Activated CD8-positive, alpha-beta memory T cell treated with anti-CD3 and anti-CD28 coated beads for 1 hour (primary cell): ENCODE measurements around the gene STAT4.
"Not testable (repeated sequence)": the region's sequence is repeated elsewhere in the genome, so short reads cannot be mapped to it uniquely, and the experiment has no call there.

Source experiments
- DNase-seq, 2 donors: peaks; one replicate each; pipeline ENCODE4 v3.0.0-alpha.2; 2020; ENCODE audit warnings: low read depth in 1 of 2; ENCODE audit errors: extremely low read depth in 1 of 2

Gene STAT4

GRCh38 chr2:191001624-191002023, 149.2 kb downstream of the STAT4 start:
- no peak for DNase-seq

DNA sequence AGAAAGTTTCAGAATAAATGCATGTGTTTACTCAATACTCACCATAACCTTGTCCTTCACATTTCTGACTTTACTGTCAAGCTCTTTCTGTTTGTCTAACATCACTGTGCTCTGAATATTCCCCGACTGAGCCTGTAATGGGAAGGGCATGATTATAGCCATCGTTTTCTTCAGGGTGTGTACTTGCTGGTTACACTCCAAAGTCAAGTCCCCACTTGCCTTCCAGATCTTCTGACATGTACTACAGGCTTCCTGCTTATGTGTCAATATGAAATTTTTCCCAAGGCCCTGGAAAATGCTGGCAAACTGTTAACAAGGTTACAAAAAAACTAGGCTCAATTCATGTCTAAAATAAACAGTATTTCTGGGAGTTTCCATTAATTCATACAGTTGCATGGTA, 149.8 kb downstream of the STAT4 start:
- no peak for DNase-seq

- DNase-seq: no peak
These were observed 150.7 kb downstream of the STAT4 start for GRCh38 chr2:190999949-191000665.

- DNase-seq: no peak
These were observed 151.7 kb downstream of the STAT4 start for GRCh38 chr2:190999058-190999457.

DNA sequence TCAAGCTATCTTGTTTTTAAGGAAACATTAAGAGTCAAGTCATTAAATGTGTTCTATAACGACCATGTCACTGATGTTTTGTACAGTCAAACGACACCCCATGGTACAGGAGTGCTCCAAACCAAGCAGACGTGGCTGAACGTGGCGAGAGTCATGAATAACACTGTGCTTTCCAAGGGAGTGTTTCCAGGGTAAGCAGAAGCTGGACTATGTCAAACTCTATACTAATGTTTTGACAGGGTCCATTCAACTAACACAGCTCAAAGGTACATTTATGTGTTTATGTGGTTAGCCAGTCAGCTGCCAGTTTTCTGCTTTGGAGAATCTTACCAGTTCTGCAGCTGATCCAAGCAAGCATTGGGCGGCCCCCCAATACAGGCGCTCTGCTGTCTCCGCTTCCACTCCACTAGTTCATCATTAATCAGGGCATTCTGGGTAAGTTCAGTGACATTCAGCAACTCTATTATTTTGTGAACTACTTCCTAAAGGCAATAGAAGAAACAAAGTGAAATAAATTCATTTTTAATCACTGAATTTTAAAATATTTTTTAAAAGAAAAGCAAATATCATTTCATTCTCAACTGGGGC, 153.2 kb downstream of the STAT4 start:
- DNase-seq: no peak

- DNase-seq: no peak
These were observed 153.8 kb downstream of the STAT4 start for GRCh38 chr2:190996947-190997346.

DNA sequence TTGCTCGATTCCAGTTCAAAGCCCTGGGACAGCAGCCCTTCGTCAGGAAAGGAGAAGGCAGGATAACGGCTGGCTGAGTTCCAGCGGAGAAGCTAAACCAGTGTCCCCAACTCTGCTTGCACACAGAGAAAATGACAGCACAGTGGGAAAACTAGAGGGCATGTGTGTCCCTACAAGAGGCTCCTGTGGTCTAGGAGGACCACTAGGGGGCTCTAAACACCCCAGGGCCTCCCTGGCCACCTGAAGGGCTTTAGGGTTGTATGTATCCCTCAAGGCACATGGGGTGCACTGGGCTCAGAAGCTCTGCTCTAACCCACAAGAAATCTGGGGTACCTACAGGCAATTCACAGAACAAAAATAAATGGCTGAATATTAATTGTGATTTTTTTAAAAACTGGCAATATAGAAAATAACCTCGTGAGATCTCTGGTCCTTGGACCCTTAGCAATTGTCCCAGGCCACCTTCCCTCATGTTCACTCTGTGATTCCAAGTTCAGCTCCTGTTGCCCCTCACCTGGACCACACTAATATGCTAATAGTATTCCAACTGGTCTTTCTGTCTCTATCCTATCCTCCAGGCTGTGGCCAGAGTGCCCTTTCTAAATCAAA, 154.4 kb downstream of the STAT4 start:
- no peak for DNase-seq

DNA sequence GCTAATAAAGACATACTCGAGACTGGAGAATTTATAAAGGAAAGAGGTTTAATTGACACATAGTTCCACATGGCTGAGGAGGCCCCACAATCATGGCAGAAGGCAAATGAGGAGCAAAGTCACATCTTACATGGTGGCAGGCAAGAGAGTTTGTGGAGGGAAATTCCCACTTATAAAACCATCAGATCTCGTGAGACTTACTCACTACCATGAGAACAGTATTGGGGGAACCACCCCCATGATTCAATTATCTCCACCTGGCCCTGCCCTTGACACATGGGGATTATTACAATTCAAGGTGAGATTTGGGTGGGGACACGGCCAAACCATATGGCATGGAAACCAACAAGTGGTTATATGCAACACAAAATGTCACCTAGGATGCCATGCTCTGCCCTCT, 155.5 kb downstream of the STAT4 start:
- not testable (repeated sequence) for DNase-seq

DNA sequence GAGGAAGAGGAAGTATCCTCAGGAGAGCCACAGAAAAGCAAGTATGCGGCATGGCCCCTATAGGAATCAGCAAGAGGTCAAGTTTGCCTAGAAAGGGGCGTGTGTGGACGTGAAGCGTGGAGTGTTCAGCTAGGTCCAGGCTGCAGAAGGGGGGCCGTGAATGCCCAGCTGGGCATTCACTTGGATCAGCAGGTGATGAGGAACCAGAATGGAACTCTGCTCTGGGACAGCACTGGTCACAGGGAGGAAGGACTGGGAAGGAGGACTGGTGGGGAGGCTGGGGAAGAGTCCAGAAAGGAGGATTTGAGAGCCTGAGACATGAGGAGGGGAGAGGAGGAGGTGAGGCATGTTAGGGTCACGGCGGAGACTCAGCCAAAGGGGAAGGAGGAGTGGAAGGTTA, 156.6 kb downstream of the STAT4 start:
- no peak for DNase-seq

DNA sequence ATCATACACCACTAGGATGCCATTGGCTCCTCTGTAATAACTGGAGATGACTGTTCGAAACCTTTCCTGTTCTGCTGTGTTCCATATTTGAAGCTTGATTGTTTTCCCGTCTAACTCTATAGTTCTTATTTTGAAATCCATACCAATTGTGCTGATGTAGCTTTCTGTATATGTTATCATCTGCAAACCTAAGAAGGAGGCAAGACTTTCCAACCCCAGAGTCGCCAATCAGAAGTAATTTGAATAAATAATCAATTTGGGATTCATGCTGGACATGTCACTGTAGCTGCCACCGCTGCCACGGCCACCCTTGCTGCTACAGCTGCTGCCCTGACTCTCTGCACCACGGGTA, 157.5 kb downstream of the STAT4 start:
- no peak for DNase-seq

- no peak for DNase-seq
These were observed 160.7 kb downstream of the STAT4 start for GRCh38 chr2:190990132-190990531.

- DNase-seq: no peak
These were observed 161.9 kb downstream of the STAT4 start for GRCh38 chr2:190988910-190989309.

DNA sequence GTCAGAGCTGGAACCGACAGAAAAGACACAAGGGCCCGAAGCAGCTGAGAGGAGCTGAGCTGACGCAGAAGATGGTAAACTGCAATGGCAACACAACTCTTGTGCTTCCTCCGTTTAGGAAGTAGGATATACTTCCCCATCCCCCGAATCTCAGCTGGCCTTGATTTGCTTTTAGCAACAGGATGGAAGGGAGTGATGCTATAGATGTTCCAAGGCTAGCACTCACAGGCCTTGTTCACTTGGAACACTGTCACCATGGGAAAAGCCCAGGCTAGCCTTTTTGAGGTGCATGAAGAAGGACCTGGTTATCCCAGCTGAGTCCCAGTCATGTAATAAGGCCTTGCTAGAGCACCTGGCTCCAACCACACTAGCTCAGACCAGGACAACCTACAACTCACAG, 162.9 kb downstream of the STAT4 start:
- no peak for DNase-seq

DNA sequence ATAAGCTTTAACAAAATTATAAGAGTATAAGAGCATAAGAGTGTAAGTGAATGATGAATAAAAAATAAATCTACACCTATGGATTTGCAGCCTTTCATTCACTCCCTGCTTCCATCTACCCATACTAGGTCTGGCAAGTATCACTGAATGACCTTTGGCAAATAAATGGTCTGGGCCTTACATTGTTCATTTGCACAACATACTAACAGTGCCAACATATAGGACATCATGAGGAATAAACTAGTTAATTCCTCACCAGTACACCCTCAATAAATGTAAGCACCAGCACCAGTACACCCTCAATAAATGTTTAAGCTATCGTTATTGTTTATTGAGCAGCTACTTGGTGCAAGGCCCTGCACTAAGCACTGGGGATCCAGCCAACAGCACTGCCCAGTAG, 163.7 kb downstream of the STAT4 start:
- no peak for DNase-seq

DNA sequence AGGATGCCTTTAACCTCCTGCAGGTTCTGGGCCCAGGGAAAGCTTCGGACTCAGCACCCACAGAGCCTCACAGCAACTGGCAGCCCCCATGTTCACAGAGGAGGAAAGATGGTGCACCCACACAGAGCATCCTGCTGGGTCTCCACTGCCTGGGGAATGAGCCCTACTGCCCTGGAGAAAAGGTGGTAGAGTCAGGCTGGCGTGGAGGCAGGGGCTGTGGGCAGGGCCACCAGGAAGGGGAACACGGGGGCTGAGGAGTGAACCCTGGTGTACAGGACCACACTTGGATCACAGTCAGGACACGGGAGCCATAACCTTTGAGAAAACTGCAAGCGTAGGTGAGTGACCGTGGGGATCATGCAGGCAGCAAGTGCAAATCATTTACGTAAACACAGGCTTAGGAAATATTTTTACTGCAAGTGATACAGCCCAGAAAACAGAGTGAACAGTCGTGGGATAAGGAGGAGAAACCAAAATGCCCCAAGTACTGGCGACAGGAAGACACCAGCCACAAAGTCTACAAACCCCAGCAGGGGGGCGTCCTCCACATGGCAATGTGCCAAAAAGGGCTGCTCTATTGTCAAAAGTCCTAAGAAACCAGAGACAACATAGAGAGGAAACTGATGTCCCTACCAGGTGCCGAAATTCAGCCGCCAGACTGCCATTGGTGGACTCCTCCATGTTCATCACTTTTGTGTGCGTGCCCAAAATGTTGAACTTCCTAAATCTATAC, 164.4 kb downstream of the STAT4 start:
- DNase-seq: no peak

DNA sequence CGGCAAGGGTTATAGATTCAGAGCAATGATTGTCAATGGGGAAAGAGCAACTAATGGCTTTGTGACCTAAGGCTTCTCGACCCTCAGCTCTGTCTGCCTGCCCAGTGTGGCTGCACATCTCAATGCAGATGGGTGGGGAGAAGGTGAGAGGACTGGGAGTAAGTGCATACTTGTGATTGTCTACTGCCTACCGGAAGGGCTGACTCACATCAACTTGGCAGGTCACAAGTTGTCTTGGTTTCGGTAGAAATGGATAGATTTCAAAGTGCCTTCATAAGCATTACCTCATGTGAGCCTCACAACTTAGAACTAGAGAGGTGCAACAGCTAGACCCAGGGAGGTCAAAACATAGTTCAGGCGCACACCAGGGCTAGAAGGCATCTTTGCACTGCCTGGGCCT, 166.2 kb downstream of the STAT4 start:
- no peak for DNase-seq

GRCh38 chr2:190982262-190983034, 168.3 kb downstream of the STAT4 start:
- no peak for DNase-seq

- no peak for DNase-seq
These were observed 169.1 kb downstream of the STAT4 start for GRCh38 chr2:190981733-190982132.

DNA sequence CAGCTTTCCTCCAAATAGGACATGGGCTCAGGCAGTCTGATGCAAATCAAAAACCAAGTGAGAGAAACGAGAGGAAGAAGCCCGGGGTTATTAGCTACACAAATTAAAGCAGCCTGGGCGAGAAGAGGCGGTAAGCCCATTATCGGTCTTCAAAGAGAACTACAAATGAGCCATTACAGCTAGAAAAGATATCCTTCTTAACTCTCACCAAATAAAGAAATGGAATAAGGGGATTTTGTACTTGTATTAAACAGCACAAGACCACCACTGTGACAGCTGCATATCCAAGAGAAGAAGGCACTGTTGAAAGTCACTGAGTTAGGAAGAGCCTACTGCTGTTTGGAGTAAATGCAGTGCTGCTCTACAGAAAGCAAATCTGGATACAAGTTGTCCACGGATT, 169.5 kb downstream of the STAT4 start:
- DNase-seq: no peak

- no peak for DNase-seq
These were observed 170.1 kb downstream of the STAT4 start for GRCh38 chr2:190980630-190981209.
